Suppressor macrophage (primary cell): ENCODE data around the gene CEBPG.

Experiments
- DNase-seq, 4 experiments: peaks; one replicate each; pipeline ENCODE4 v3.0.0-alpha.2; 2020 to 2022

CEBPG gene

DNA sequence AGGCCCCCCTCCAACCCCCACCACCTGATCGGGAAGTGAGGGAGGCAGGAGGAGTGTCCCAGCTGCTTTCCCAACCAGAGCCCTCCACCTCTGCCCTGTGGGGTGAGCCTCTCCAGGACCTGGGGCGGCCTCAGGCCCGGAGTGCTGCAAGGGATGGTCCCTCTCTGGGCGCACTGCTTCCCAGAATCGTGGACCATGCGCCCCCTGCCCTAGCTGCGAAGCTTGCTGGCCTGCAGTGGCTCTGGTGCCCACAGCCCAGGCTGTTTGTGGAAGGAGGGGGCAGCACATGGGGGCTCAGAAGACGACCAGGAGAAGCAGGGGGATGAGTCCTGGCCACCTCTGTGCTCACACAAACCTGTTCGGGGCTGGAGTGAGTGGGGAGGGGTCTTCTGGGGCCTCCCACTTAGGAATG, 33.6 kb downstream of the CEBPG start:
- DNase-seq: no peak

DNA sequence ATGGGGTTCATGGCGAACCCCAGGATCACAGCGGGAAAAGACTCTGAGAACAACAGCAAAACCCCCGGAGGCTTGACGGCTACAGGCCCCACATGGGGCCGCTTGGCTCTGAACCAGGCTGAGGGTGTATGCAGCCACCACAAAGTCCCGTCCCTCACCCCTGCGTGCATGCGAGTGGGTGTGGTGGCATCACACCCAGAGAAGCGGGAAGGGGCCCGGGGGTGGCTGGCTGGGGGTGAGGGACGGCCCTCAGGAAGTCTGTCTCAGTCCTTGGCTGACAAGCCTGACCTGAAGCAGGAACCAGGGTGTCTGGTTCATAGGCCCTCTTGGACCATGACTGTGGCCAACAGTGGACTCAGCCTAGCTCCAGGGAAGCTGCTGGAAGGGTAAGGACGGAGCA, 34.2 kb downstream of the CEBPG start:
- peak; percentile 24 to 67 (median 55) for DNase-seq

GRCh38 chr19:33408116-33408515, 34.6 kb downstream of the CEBPG start:
- no peak for DNase-seq

DNA sequence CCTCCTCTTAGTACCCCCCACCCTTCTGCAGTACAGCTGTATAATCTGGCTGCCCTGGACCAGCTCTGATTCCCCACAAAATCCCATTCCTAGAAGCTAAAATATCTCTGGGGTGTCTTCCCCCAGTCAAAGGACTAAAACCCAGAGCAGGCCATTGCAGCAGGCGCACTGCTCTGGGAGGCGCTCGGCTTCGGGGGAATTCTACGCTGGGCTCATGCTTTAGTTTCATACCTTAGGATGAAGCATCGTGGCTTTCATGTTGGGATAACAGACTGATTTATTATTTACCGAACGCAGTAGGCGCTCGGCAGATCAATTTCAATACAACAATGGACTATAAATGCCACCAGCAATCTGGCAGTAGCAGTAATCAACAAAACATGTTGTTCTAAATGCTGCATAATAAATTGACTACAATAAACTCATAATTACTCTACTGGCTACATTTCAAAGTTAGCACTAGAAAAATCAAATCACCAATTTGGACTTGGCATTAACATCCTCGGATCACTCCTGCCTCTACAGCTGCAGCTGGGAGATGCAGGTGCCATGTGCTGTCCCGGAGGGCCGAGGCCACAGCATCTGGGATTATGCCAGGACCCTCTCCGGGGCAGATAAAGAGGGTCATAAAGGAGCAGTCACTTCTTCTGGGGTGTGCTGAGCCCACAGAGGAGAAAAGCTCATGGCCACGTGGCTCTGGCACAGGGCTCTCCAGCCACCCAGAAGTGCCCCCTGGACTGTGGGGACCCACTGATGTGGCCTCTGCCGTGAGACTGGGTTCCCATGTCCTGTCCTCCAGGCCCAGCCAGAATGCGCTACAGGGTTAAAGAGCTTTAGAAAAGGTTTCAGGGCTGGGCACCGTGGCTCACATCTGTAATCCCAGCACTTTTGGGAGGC, 35.3 kb downstream of the CEBPG start:
- DNase-seq: no peak

DNA sequence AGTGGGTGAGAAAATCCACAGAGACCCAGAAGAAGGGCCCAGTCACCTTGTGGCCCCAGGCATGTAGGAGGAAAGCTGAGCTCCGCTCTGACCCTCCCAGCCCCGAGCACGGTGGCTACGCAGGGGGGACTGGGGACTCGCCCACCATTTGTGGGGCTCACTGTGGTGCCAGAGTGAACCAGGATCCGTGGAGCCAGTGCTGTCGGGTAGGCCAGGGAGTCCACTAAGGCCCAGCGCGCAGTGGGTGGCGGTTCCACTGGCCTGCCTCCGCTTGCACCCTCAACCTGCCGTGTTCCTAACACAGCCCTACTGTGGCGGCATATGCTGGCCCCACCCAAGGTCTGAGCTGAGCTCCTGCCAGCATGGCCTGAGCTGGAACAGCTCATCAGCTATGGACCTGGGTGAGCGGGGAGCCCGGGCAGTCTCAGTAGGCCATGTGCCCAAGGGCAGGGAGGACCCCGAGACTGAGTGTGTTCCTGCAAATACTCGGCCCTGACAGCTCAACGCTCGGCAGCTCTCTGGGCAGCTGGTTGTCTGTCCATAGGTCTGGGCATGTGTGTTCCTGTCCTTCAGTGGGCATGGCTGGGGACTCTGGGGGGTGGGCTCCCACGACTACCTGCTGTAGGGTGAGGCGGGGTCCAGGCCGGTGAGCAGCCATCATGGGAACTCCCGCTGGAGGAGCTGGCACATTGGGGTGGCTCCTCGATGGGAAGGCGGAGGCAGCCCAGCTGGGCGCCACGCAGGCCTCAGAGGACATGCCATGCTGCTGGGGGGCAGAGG, 36.6 kb downstream of the CEBPG start:
- no peak for DNase-seq

DNA sequence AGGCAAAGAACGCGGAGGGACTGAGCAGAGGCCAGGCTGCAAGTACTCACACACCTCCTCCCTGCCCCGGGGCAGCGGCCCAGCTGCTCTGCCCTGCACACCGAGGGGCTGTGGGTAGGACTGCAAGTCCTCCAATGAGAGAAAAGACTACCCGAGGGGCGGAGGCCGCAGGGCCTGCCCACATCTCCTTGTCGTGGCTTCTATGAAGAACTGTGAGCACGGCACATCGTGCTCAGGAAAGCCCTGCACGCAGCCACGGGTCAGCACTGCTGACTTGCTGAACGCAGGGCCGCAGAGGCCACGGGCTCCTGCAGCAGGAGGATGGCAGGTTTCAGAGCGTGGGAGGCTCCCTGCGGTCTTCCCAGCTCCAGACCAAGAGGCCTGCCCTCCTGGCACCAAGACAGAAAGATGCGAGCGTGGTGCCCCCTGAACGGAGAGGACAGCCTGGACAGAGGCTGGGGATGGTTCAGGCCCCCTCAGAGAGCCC, 37.4 kb downstream of the CEBPG start:
- no peak for DNase-seq

GRCh38 chr19:33411621-33412180, 38.2 kb downstream of the CEBPG start:
- DNase-seq: no peak

DNA sequence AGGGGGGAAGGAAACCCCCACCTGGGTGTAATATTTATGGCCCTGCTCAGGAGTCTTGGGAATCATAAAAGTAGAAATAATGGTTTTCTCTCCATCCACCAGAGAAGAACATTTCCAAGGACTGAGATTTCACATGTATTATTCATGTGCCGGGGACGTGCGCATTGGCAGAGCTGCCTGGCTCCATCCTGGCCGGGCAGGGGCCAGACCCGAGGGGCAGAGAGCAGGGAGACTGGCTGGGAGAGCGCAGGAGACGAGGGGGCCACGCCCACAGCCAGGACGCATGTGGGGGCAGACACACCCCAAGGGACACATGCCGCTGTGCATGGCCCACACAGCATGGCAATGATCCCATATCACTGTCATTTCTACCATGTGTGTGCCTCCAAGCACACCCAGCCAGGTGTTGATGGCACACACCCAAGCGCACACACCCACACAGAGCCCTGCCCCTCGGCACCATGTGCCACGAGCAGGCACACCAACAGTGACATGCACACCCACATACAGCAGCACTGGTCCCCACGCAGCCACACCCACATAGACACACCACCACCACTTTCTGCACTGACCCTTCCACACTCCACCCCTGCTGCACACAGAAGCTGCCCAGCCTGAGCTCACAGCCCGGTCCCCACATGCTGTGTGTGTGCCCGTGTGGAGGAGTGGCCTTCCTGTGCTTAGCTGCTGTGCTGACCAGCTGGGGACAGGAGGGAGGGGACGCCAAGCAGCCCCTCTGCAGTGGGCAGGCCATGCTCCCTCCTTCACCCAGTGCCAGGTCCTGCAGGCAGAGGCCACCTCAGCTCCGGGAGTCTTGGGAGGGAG, 39.3 kb downstream of the CEBPG start:
- no peak for DNase-seq

DNA sequence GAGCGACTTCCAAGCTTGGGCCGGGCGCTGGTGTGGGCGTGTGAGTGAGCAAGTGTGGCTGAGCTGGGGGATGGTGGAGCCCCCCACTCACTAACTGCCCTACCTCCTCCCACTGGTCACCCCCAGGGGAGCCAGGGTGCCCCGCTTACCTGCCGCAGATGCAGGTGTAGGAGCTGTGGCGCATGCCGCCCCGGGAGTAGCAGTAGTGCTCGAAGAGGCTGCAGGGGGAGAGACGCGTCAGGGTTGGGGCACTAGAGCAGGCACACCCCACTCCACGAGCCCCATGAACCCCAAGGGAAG, 39.9 kb downstream of the CEBPG start:
- no peak for DNase-seq

GRCh38 chr19:33413868-33414666, 40.6 kb downstream of the CEBPG start:
- no peak for DNase-seq

DNA sequence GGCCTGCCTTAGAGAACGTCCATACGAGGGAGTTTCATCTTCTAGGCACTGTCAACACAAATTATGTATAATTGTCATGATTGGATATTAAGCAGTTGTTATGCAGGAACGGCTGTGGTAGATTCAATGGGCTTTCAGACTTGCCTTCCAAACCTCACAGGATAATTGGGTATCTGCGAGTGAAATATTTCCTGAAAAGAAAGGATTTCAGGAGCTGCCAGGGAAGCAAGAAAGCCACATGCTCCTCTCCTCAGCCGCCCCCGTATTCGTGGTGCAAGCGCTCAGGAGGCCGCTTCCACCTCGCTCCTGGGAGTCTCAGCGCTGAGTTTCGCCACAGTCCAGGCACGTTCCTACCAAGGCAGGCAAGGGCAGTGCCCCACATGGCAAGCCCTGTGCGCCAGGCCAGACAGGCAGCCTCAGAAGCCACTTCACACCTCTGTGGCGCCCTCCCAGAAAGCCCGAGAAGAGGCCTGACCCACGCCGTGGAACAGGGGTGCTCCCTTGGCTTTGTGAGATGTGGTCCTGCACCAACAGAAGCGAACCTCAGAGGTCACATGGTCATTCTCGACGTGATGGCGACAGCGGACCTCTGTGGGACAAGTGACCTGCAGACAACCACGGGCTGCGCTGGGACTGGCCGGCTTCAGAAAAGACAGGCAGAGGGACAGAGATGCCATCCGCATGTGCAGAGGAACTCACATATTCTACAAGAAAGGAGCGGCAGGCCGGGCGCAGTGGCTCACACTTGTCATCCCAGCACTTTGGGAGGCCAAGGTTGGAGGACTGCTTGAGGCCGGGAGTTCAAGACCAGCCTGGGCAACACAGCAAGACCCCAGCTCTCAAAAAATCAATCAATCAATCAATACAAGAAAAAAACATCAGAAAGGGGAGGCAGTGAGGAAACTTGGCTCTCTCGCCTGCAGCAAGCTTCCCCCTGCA, 41.4 kb downstream of the CEBPG start:
- no peak for DNase-seq

DNA sequence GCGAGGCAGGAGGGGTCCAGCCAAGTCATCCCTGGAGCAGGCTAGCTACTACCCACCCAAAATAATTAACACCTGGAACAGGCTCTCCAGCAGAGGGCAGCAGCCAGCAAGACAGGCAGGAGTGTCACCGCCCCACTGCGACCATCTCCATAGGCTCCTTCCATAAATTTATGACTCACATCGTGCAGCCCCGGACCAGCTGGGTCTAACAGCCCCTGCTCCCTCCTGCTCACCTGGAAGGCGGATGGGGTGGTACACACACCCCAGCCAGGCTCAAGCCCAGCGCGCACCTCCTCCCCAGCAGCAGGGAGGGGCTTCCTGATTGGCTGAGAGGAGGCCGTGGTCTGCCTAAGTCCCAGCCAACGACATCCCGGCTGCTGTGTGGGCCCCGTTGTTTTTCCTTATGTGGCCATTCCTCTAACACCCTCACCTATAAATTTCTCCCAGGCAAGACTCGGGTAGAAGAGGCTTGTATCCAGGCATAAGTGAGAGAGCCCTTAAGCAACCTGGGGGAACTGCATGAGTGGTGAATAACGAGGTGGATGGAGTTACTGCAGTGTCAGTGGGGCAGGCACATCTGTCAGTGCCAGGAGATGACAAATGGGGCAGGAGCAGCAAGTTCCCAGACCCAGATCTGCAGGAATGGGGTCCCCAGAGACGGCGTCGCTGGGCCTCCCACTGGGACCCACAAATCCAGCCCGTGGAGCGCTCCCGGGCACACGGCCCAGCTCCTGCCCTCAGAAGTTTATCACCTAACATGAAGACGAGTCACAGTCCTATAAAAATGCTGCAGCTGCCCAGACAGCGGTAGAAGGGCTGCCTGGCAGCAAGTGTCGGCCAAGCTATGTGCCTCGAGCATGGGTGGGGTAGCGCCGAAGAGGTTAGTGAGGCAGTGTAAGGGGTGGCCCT, 43.1 kb downstream of the CEBPG start:
- peak; percentile 28 to 71 (median 55) for DNase-seq

- no peak for DNase-seq
Measured at GRCh38 chr19:33417751-33418150, 44.2 kb downstream of the CEBPG start.

DNA sequence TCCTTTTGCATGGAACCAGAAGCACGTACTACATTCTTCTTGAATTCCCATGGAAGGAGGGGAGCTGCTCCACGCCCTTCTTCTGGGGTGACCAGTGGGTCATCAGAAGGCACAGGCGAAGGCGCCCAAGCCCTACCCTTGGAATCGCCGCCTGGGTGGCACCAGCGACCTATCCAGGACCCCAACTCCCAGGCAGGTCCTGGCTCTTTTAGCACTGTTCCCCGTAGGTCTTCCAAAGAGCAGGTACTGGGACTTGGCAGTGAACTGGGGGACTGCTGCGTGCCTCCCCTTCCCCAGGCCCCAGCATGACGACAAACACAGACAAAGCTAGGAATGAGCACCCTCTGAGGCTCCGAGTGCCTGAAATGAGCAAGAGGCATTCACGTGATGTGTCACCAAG, 45.0 kb downstream of the CEBPG start:
- DNase-seq: no peak

- no peak for DNase-seq
Measured at GRCh38 chr19:33418871-33419787, 45.6 kb downstream of the CEBPG start.

DNA sequence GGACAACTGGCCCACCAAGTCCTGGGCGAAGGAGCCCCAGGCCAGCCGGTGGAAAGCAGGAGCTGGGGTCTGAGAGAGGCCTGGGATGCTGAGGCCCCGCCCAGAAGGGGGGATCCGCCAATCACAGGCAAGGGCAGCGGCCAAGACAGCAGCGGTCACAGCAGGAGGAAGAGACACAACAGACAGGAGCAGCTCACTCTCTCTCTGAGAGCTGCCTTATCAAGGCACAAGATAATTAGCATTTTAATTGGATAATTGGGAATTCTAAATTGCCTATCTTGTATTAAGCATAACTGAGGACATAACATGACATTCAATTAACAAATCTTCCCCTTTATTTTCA, 46.2 kb downstream of the CEBPG start:
- DNase-seq: no peak

- no peak for DNase-seq
Measured at GRCh38 chr19:33420821-33421220, 47.3 kb downstream of the CEBPG start.

GRCh38 chr19:33421368-33421767, 47.9 kb downstream of the CEBPG start:
- DNase-seq: no peak
